GM12865 (cell line): ENCODE data around the gene CUX1.

Source experiments
- DNase-seq: peaks from one replicate; pipeline ENCODE4 v3.0.0; 2010; ENCODE audit warnings: low read depth
- H3K4me3 ChIP-seq: 2 replicates; pipeline ENCODE4 v1.5.1; 2011; ENCODE audit warnings: mild to moderate bottlenecking, low read depth, low read length, control low read depth
- TF ChIP-seq, protein P1 (sequence below): IDR thresholded peaks from 2 replicates; pipeline ENCODE4 v1.5.1; 2011; ENCODE audit warnings: low read length, control low read depth, low read depth, inconsistent platforms; ENCODE audit not compliant: insufficient read depth; ENCODE audit errors: missing control alignments

Gene CUX1

DNA sequence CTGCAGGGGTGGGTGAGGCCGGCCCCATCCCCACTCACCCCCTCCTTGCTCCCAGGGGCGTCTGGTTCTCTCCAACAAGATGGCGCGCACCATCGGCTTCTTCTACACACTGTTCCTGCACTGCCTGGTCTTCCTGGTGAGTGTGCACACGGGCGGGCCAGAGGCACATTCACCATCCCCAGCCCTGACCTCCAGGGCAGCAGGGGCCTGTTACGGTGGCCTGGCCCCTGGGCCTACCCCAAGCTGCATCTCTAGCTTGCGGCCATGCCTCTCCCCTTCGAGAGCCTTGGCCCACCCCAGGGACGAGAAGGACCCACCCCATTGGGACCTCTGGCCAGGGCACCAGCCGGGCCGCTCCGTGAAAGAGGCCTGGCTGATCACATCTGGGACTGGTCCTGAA lies 464.4 kb downstream of the CUX1 start:
- TF ChIP-seq, protein P1, sequence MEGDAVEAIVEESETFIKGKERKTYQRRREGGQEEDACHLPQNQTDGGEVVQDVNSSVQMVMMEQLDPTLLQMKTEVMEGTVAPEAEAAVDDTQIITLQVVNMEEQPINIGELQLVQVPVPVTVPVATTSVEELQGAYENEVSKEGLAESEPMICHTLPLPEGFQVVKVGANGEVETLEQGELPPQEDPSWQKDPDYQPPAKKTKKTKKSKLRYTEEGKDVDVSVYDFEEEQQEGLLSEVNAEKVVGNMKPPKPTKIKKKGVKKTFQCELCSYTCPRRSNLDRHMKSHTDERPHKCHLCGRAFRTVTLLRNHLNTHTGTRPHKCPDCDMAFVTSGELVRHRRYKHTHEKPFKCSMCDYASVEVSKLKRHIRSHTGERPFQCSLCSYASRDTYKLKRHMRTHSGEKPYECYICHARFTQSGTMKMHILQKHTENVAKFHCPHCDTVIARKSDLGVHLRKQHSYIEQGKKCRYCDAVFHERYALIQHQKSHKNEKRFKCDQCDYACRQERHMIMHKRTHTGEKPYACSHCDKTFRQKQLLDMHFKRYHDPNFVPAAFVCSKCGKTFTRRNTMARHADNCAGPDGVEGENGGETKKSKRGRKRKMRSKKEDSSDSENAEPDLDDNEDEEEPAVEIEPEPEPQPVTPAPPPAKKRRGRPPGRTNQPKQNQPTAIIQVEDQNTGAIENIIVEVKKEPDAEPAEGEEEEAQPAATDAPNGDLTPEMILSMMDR, result no peak
- H3K4me3 ChIP-seq, result no peak overlapping the region
- DNase-seq, result no peak

DNA sequence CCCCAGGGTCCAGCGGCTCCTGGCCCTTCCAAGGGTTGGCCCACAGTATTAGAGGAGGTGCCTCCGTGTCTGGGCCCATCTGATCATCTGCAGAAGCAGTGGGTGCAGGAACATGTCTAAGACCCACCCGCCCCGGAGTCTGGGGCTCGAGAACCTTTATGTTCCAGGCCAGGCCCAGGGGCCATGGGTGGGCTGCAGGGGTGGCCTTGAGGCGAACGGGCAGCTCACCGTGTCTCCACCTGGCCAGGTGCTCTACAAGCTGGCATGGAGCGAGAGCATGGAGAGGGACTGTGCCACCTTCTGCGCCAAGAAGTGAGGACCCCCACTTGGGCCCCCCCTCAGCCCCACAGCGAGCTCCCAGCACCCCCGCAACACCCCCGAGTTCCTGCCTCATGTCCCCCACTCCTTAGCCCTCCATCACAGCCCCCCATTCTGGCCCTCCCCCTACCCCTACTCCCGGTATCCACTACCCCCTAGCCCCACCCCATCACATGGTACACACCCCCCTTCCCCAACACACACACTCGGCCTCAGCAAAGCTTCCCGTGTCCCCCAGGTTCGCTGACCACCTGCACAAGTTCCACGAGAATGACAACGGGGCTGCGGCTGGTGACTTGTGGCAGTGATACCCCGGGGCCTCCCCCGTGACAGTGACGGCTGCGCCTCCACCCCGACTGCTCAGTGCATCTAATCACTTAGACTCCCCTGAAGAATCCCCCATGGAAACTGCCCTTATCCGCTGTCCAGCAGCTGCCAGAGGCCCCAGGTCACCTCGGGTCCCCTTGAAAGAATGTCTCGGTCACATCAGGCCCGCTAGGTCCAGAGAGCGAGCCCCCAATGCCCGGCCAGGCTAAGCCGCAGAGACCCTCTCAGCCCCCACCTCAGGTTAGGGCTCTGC lies 465.3 kb downstream of the CUX1 start:
- no peak overlapping the region for H3K4me3 ChIP-seq
- TF ChIP-seq, protein P1, result no peak
- no peak for DNase-seq

DNA sequence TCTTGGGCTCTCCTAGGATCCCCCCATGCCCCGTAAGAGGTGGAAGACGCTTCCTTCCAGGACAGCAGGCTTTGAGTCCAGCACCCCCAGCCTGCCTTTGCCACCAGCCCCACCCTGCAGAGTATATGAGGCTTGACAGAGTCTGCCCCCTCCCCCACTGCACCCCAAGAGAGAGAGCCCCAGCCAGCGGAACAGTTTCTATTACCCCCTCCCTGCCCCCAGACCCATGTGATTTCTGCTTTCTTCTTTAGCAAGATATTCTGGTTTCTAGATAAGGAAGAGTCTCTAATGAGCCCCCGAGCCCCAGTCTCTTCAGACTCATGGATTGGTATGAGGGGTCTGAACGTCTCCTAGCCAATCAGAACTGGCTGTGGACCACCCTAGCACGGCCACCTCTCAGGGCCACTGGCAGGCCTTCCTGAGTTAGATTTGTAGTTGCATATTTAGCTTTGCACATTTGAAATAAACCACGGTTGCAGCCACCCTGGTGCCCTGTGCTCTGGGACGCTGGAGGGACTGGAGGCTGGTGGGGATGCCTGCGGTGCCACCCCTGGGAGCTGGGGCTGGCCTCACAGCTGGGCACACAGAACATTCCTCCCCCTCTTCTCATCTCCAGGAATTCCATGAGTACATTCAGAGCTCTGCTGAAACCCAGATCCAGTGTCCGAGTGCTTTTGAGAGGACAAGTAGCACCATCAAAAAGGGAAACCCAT lies 466.2 kb downstream of the CUX1 start:
- no peak overlapping the region for H3K4me3 ChIP-seq
- no peak for DNase-seq
- TF ChIP-seq, protein P1, result no peak

DNA sequence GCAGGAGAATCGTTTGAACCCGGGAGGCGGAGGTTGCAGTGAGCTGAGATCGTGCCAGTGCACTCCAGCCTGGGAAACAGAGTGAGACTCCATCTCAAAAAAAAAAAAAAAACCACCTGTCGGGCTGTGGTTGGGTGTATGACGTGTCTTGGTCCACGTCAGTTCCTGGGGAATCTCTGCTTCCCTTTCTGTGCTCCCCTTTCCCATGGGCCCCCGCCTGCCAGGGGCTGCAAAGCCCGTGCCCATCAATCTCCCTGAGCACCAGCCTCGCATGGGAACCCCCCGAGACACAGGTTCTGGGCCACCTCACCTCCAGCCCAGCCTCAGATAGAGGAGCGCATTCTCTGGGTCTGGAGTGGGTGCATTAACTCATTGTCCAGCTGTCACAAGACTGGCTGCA lies 467.0 kb downstream of the CUX1 start:
- DNase-seq, result peak; percentile 59
- TF ChIP-seq, protein P1, result no peak
- H3K4me3 ChIP-seq, result 0 out of 2 replicates have a peak overlapping the region, but pooled peaks have one; percentile 10

DNA sequence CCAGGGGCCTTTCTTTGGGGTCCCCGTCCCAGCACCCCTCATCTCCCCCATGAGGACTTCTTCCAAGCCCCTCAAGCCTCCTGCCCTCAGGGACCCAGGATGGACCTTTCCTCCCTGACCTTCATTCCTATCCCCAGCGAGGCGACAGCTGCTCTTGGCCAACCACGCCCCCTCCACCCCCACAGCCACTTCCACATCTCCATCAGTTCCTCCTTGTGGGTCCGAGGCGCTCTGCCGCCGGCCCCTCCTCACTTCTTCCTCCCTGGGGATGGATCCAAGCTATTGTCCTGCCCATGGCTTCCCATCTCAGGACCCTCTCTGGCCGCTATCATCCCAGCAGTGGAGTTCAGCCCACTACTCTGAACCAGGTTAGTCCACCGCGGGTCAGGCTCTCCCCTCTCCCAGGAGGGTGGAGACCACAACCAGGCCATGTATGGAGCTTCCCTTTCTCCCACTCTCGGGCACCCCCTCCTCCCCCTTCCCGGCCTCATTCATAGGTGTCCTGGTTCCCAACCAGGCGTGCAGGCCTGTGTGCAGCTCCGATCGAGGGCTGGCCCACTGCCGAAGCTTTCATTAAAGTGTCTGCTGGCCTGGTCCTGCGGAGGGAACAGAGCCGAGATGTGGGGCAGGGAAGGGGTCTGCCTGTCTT lies 467.6 kb downstream of the CUX1 start:
- H3K4me3 ChIP-seq, result 0 out of 2 replicates have a peak overlapping the region, but pooled peaks have one; percentile 10
- TF ChIP-seq, protein P1, result no peak
- DNase-seq, result no peak

DNA sequence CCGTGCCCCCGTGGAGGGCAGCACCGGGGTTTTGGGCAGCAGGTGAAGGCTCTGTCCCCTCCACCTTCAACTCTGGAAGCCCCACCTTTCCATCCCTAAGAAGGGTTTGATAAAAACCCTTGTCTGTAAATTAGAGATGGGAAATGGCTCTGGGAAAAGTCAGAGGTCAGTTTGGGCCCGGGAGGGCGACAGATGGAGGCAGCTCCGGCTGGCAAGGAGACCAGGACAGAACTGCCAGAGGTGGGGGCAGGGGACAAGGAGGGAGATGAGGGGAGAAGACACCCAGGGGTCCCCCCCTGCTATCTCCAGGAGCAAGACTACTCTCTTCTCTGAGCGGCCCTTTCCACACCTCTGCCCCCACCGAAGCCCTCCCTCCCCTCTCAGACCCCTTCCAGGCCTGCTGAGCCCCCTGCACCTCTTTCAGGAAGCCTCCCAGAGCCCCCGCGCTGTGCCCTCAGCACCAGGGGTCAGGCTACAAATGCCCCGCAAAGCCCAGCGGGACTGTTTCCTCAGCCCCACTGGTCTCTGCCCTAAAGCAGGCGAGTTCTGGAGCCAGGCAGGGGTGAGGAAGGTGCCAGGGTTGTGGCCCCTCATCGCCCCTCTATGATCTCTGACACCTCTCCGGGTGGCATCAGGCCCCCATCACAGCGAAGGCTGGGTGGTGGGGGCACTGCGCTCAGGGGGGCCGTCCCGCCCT lies 468.3 kb downstream of the CUX1 start:
- TF ChIP-seq, protein P1, result no peak
- peak overlapping the region; percentile 68 for H3K4me3 ChIP-seq
- DNase-seq, result no peak
